GM12878 (cell line): ENCODE results near the gene NFASC.

Experiments used
- CHD4 ChIP-seq: fragments of 200-600 bp; sonication (generic); IDR thresholded peaks from 2 replicates; pipeline ENCODE4 v1.6.1; 2016; ENCODE audit warnings: mild to moderate bottlenecking
- CTCF ChIP-seq, 3 experiments: IDR thresholded peaks in 2 of 3; conservative IDR thresholded peaks in 1 of 3; 2 replicates each; pipeline ENCODE4 v1.5.1; 2011; ENCODE audit warnings: low read depth in 3 of 3, low read length in 3 of 3, mild to moderate bottlenecking in 3 of 3, control low read depth in 2 of 3, moderate library complexity in 2 of 3, inconsistent platforms in 1 of 3, mixed read lengths in 1 of 3; ENCODE audit not compliant: control insufficient read depth in 2 of 3, insufficient read depth in 1 of 3; ENCODE audit errors: extremely low read depth in 1 of 3
- FOS ChIP-seq: IDR thresholded peaks from 3 replicates; pipeline ENCODE4 v1.6.1; 2011; ENCODE audit warnings: borderline replicate concordance; ENCODE audit not compliant: insufficient read length; ENCODE audit errors: extremely low read depth
- NR2C2 ChIP-seq: IDR thresholded peaks from 2 replicates; pipeline ENCODE4 v1.6.1; 2011; ENCODE audit warnings: borderline replicate concordance, low read depth; ENCODE audit not compliant: control insufficient read depth, insufficient read length
- RB1 ChIP-seq: fragments of 450-650 bp; formaldehyde crosslinking; IDR thresholded peaks from 2 replicates; pipeline ENCODE4 v1.6.1; 2017; ENCODE audit warnings: mild to moderate bottlenecking, borderline replicate concordance
- RFX5 ChIP-seq: IDR thresholded peaks from 2 replicates; pipeline ENCODE4 v1.6.1; 2011; ENCODE audit warnings: low read depth, low read length, improper control_type of control experiment
- SRF ChIP-seq, 2 experiments: IDR thresholded peaks; 2 replicates each; pipeline ENCODE4 v1.6.1; 2011; ENCODE audit warnings: low read depth in 2 of 2, low read length in 2 of 2, mild to moderate bottlenecking in 1 of 2, moderate library complexity in 1 of 2
- TF ChIP-seq, protein P1 (sequence below): fragments of 450-650 bp; IDR thresholded peaks from 2 replicates; pipeline ENCODE4 v1.6.1; 2016; ENCODE audit warnings: mild to moderate bottlenecking
- TF ChIP-seq, protein P2 (sequence below): IDR thresholded peaks from 2 replicates; pipeline ENCODE4 v1.6.1; 2012; ENCODE audit warnings: mild to moderate bottlenecking, low read depth, low read length
- TF ChIP-seq, protein P3 (sequence below): fragments of 450-650 bp; IDR thresholded peaks from 2 replicates; pipeline ENCODE4 v1.6.1; 2017; ENCODE audit warnings: mild to moderate bottlenecking, moderate library complexity
- TF ChIP-seq, protein P4 (sequence below): fragments of 450-650 bp; formaldehyde crosslinking; IDR thresholded peaks from 2 replicates; pipeline ENCODE4 v1.5.0; 2022; ENCODE audit warnings: mild to moderate bottlenecking, missing genetic modification characterization

DNA sequence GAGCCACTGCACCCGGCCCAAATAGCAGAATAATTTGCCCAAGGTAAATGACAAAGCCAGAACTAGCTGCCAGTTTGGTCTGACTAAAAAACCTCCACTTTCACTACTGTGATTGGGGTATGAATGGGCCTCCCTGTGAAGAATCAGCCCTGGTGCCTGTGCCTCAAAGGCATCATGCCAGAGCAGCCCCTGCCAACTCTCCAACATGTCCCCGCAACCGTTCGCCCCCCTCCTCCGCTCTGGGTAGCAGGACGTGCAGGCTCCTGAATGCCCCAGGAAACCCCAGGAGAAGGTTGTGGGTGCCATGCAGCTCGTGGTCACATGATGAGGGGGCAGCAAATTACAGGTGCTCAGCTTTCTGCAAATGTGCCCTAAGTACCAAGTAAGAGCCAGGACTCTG, 157.7 kb downstream of the NFASC start:
- TF ChIP-seq NR2C2 = no peak
- TF ChIP-seq, protein P1, sequence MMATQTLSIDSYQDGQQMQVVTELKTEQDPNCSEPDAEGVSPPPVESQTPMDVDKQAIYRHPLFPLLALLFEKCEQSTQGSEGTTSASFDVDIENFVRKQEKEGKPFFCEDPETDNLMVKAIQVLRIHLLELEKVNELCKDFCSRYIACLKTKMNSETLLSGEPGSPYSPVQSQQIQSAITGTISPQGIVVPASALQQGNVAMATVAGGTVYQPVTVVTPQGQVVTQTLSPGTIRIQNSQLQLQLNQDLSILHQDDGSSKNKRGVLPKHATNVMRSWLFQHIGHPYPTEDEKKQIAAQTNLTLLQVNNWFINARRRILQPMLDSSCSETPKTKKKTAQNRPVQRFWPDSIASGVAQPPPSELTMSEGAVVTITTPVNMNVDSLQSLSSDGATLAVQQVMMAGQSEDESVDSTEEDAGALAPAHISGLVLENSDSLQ = no peak
- TF ChIP-seq, protein P2, sequence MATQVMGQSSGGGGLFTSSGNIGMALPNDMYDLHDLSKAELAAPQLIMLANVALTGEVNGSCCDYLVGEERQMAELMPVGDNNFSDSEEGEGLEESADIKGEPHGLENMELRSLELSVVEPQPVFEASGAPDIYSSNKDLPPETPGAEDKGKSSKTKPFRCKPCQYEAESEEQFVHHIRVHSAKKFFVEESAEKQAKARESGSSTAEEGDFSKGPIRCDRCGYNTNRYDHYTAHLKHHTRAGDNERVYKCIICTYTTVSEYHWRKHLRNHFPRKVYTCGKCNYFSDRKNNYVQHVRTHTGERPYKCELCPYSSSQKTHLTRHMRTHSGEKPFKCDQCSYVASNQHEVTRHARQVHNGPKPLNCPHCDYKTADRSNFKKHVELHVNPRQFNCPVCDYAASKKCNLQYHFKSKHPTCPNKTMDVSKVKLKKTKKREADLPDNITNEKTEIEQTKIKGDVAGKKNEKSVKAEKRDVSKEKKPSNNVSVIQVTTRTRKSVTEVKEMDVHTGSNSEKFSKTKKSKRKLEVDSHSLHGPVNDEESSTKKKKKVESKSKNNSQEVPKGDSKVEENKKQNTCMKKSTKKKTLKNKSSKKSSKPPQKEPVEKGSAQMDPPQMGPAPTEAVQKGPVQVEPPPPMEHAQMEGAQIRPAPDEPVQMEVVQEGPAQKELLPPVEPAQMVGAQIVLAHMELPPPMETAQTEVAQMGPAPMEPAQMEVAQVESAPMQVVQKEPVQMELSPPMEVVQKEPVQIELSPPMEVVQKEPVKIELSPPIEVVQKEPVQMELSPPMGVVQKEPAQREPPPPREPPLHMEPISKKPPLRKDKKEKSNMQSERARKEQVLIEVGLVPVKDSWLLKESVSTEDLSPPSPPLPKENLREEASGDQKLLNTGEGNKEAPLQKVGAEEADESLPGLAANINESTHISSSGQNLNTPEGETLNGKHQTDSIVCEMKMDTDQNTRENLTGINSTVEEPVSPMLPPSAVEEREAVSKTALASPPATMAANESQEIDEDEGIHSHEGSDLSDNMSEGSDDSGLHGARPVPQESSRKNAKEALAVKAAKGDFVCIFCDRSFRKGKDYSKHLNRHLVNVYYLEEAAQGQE = no peak
- no peak for TF ChIP-seq RB1
- TF ChIP-seq FOS = no peak
- TF ChIP-seq, protein P3, sequence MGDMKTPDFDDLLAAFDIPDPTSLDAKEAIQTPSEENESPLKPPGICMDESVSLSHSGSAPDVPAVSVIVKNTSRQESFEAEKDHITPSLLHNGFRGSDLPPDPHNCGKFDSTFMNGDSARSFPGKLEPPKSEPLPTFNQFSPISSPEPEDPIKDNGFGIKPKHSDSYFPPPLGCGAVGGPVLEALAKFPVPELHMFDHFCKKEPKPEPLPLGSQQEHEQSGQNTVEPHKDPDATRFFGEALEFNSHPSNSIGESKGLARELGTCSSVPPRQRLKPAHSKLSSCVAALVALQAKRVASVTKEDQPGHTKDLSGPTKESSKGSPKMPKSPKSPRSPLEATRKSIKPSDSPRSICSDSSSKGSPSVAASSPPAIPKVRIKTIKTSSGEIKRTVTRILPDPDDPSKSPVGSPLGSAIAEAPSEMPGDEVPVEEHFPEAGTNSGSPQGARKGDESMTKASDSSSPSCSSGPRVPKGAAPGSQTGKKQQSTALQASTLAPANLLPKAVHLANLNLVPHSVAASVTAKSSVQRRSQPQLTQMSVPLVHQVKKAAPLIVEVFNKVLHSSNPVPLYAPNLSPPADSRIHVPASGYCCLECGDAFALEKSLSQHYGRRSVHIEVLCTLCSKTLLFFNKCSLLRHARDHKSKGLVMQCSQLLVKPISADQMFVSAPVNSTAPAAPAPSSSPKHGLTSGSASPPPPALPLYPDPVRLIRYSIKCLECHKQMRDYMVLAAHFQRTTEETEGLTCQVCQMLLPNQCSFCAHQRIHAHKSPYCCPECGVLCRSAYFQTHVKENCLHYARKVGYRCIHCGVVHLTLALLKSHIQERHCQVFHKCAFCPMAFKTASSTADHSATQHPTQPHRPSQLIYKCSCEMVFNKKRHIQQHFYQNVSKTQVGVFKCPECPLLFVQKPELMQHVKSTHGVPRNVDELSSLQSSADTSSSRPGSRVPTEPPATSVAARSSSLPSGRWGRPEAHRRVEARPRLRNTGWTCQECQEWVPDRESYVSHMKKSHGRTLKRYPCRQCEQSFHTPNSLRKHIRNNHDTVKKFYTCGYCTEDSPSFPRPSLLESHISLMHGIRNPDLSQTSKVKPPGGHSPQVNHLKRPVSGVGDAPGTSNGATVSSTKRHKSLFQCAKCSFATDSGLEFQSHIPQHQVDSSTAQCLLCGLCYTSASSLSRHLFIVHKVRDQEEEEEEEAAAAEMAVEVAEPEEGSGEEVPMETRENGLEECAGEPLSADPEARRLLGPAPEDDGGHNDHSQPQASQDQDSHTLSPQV = no peak
- TF ChIP-seq CTCF (IDR thresholded peaks at IDR 0.05 in 2 of 3, conservative IDR thresholded peaks at IDR 0.05 in 1 of 3; ENCODE audit: control insufficient read depth in 2 of 3, extremely low read depth in 1 of 3, insufficient read depth in 1 of 3, low read depth in 3 of 3, low read length in 3 of 3) = no peak
- no peak for TF ChIP-seq RFX5
- TF ChIP-seq CHD4 = no peak
- TF ChIP-seq, protein P4, sequence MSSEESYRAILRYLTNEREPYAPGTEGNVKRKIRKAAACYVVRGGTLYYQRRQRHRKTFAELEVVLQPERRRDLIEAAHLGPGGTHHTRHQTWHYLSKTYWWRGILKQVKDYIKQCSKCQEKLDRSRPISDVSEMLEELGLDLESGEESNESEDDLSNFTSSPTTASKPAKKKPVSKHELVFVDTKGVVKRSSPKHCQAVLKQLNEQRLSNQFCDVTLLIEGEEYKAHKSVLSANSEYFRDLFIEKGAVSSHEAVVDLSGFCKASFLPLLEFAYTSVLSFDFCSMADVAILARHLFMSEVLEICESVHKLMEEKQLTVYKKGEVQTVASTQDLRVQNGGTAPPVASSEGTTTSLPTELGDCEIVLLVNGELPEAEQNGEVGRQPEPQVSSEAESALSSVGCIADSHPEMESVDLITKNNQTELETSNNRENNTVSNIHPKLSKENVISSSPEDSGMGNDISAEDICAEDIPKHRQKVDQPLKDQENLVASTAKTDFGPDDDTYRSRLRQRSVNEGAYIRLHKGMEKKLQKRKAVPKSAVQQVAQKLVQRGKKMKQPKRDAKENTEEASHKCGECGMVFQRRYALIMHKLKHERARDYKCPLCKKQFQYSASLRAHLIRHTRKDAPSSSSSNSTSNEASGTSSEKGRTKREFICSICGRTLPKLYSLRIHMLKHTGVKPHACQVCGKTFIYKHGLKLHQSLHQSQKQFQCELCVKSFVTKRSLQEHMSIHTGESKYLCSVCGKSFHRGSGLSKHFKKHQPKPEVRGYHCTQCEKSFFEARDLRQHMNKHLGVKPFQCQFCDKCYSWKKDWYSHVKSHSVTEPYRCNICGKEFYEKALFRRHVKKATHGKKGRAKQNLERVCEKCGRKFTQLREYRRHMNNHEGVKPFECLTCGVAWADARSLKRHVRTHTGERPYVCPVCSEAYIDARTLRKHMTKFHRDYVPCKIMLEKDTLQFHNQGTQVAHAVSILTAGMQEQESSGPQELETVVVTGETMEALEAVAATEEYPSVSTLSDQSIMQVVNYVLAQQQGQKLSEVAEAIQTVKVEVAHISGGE = no peak
- no peak for TF ChIP-seq SRF (IDR thresholded peaks at IDR 0.05; ENCODE audit: low read depth in 2 of 2, low read length in 2 of 2)
